Prostate gland (tissue), 2 donors: ENCODE measurements around the gene URM1.

Experiments used
- CTCF ChIP-seq, 4 experiments: fragments of 200-600 bp in 2 of 4; fragments of 450-650 bp in 2 of 4; sonication (generic) in 2 of 4; IDR thresholded peaks; 1 replicate in 3 of 4; 2 replicates in 1 of 4; pipeline ENCODE4 v1.5.1; 2016 to 2019; ENCODE audit warnings: antibody characterized with exemption in 4 of 4, mild to moderate bottlenecking in 2 of 4, moderate library complexity in 2 of 4
- POLR2A ChIP-seq: fragments of 450-650 bp; IDR thresholded peaks from one replicate; pipeline ENCODE4 v1.6.1; 2016; ENCODE audit warnings: antibody characterized with exemption, mild to moderate bottlenecking
- POLR2AphosphoS5 ChIP-seq: sonication (generic); formaldehyde crosslinking; IDR thresholded peaks from one replicate; pipeline ENCODE4 v1.6.1; 2017; ENCODE audit warnings: antibody characterized with exemption

GRCh38 chr9:128393145-128393775 lies 22.1 kb downstream of the URM1 start:
- no peak for TF ChIP-seq CTCF (IDR thresholded peaks at IDR 0.05)
- TF ChIP-seq POLR2A: no peak
- no peak for TF ChIP-seq POLR2AphosphoS5
